Testis (tissue), 3 donors: Measurements from ENCODE around the gene MID1. TPM values are rescaled to one million over a fixed set of nuclear protein-coding genes. Genes with fewer than 3 reads are reported as not detected.

ENCODE experiments used
- DNase-seq: peaks from one replicate; pipeline ENCODE4 v3.0.0-alpha.2; 2019
- H3K27ac ChIP-seq, 2 donors: fragments of 200-600 bp; sonication (generic); one replicate each; pipeline ENCODE4 v1.5.1; 2019
- H3K27me3 ChIP-seq: fragments of 200-600 bp; sonication (generic); one replicate; pipeline ENCODE4 v1.5.1; 2019
- H3K36me3 ChIP-seq: fragments of 200-600 bp; sonication (generic); one replicate; pipeline ENCODE4 v1.5.1; 2017; ENCODE audit warnings: low read depth; ENCODE audit errors: missing control alignments
- H3K4me1 ChIP-seq: fragments of 200-600 bp; sonication (generic); one replicate; pipeline ENCODE4 v1.5.1; 2019
- H3K4me3 ChIP-seq, 2 donors: fragments of 200-600 bp; sonication (generic); one replicate each; pipeline ENCODE4 v1.5.1; 2017 to 2019
- H3K9me3 ChIP-seq: fragments of 200-600 bp; sonication (generic); one replicate; pipeline ENCODE4 v1.5.1; 2017
- CTCF ChIP-seq, 3 experiments: fragments of 450-650 bp in 2 of 3; fragments of 200-600 bp in 1 of 3; sonication (generic) in 1 of 3; IDR thresholded peaks; one replicate each; pipeline ENCODE4 v1.5.1; 2016 to 2019; ENCODE audit warnings: antibody characterized with exemption in 3 of 3, mild to moderate bottlenecking in 2 of 3, moderate library complexity in 1 of 3
- POLR2A ChIP-seq: fragments of 450-650 bp; IDR thresholded peaks from one replicate; pipeline ENCODE4 v1.6.1; 2017; ENCODE audit warnings: antibody characterized with exemption, mild to moderate bottlenecking, moderate library complexity
- WGBS, 2 donors: methylation state at CpG; one replicate each; pipeline ENCODE4 v1.1.5; 2018; 5-methylcytosine and 5-hydroxymethylcytosine counted together
- intact Hi-C: fragments of 100-400 bp; cut with DNase I; formaldehyde crosslinking; loops from one replicate; pipeline ENCODE4 v1.15.1; 2023; ENCODE audit warnings: low total_unique reads
- polyA plus RNA-seq: library from polyadenylated mRNA; stranded (reverse); fragments of 350-450 nt; fragmentation: Illumina TruSeq; extraction: RNeasy Lipid Tissue Mini Kit (QIAGEN cat#74804); gene quantifications from one replicate; pipeline ENCODE4 v1.2.3, GENCODE V29; 2014; ENCODE audit warnings: low read depth, low replicate concordance; ENCODE audit not compliant: insufficient read depth
- total RNA-seq, 2 donors: library from RNA; depleted of rRNA; stranded (reverse); fragments of >200 nt; gene quantifications; one replicate each; pipeline ENCODE4 v1.2.3, GENCODE V29; 2016

MID1 gene
- total and polyA plus RNA-seq, 3 donors from 2014 or later, result 10.3 to 34.6 (median 18.3) TPM

GRCh38 chrX:10660171-10660570, 39.8 kb upstream of the MID1 start:
- TF ChIP-seq CTCF (IDR thresholded peaks at IDR 0.05), result no peak
- TF ChIP-seq POLR2A, result no peak
- Histone ChIP-seq H3K36me3 (no peaks in the 10 kb centered on the region), H3K4me3 (no peak overlapping the region), H3K9me3 (no peaks in the 10 kb centered on the region), H3K4me1 (no peaks in the 10 kb centered on the region), H3K27ac (no peak overlapping the region), H3K27me3 (no peaks in the 10 kb centered on the region)
- intact Hi-C loops, result no loop called here
- 75 to 78% methylated on average over 4 to 6 of the region's 6 CpGs for WGBS, 2 donors
- DNase-seq, result no peak

- intact Hi-C loops, result no loop called here
- H3K4me3 ChIP-seq, result no peak overlapping the region
- TF ChIP-seq POLR2A, result no peak
- TF ChIP-seq CTCF (IDR thresholded peaks at IDR 0.05), result no peak
- H3K4me1 ChIP-seq, result no peaks in the 10 kb centered on the region
- H3K9me3 ChIP-seq, result no peaks in the 10 kb centered on the region
- no peak for DNase-seq
- 20 to 29% methylated on average over 1 of the region's 1 CpG for WGBS, 2 donors
- H3K27ac ChIP-seq, result no peak overlapping the region
- H3K36me3 ChIP-seq, result no peaks in the 10 kb centered on the region
- no peaks in the 10 kb centered on the region for H3K27me3 ChIP-seq
Observed at GRCh38 chrX:10656214-10656613, 35.8 kb upstream of the MID1 start.

GRCh38 chrX:10654960-10655359, 34.6 kb upstream of the MID1 start:
- 55 to 63% methylated on average over 3 of the region's 3 CpGs for WGBS, 2 donors
- Histone ChIP-seq H3K27ac (no peak overlapping the region), H3K36me3 (no peaks in the 10 kb centered on the region), H3K4me1 (no peaks in the 10 kb centered on the region), H3K27me3 (no peaks in the 10 kb centered on the region), H3K9me3 (no peaks in the 10 kb centered on the region), H3K4me3 (no peak overlapping the region)
- TF ChIP-seq CTCF (IDR thresholded peaks at IDR 0.05), result no peak
- intact Hi-C loops, result no loop called here
- DNase-seq, result no peak

GRCh38 chrX:10653302-10653701, 32.9 kb upstream of the MID1 start:
- Histone ChIP-seq H3K4me1 (no peaks in the 10 kb centered on the region), H3K9me3 (no peaks in the 10 kb centered on the region), H3K27me3 (no peaks in the 10 kb centered on the region), H3K36me3 (no peaks in the 10 kb centered on the region), H3K27ac (no peak overlapping the region), H3K4me3 (no peak overlapping the region)
- WGBS, 2 donors, result 78 to 85% methylated on average over 2 of the region's 2 CpGs
- no peak for TF ChIP-seq POLR2A
- TF ChIP-seq CTCF (IDR thresholded peaks at IDR 0.05), result no peak
- DNase-seq, result no peak
- intact Hi-C loops, result no loop called here

GRCh38 chrX:10649265-10649664, 28.9 kb upstream of the MID1 start:
- no peaks in the 10 kb centered on the region for H3K4me1 ChIP-seq
- intact Hi-C loops, result no loop called here
- no peaks in the 10 kb centered on the region for H3K9me3 ChIP-seq
- H3K27me3 ChIP-seq, result no peaks in the 10 kb centered on the region
- TF ChIP-seq CTCF (IDR thresholded peaks at IDR 0.05) (no peak), POLR2A (no peak)
- H3K36me3 ChIP-seq, result no peaks in the 10 kb centered on the region
- no peak overlapping the region for H3K4me3 ChIP-seq
- 75 to 76% methylated on average over 4 of the region's 4 CpGs for WGBS, 2 donors
- DNase-seq, result no peak
- H3K27ac ChIP-seq, result no peak overlapping the region
